GM18505 (cell line): ENCODE data around the gene NTRK2.

Experiments used
- ATAC-seq: cut with Tn5 transposase; IDR thresholded peaks from one replicate; pipeline ENCODE4 v1.9.1; 2021; ENCODE audit not compliant: unreplicated experiment
- POLR2A ChIP-seq: IDR thresholded peaks from 4 replicates; pipeline ENCODE4 v1.6.1; 2011; ENCODE audit warnings: borderline replicate concordance; ENCODE audit not compliant: insufficient read depth, insufficient read length; ENCODE audit errors: extremely low read depth

NTRK2 gene

DNA sequence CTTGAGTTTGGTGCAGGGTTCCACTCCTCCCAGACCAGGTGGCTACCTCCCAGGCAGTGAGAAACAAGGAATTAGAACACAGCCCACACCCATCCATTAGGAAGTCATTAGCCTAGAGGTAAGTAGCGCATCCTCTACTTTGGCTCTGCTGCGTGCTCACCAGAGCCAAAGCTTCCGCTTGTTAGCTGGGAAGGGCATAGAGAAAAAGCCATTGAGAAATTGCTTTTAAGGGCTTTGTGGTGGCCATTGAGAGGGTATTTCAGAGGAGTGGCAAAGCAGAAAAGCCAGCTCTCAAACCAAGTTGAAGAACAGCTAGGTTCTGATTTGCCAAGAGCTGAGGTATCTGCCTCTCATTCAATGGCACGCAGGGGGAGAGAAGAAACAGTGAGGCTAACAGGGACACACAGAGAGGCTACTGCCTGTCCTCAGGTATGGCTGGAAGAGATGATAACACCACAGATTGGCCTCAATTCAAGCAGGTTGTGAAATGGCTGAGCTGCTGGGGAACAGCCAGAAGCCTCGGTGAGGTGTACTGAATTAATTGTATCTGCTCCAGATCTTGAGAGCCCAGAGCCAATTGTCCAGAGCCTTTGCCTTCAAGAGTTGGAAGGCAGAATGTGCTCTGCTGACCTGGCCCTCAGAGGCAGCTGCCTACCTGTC lies 119.4 kb downstream of the NTRK2 start:
- TF ChIP-seq POLR2A: no peak
- ATAC-seq: no peak

DNA sequence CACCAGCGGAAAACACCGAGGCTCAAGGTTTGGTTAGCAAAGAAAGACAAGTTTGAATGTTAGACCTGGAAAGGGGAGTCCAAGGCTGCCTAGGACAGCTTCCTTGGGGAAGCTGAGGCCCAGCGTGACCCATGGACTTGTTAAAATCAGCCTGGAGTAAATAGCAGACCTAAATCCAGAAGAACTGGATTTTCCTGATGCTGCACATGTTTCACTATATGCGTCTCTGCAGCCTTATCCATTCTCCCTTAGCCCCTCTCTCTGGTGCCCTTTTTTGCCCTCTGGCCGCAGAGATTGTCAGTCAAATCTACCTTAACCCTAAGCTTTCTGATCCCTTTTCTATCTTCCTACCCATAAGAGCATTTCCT lies 119.9 kb downstream of the NTRK2 start:
- TF ChIP-seq POLR2A: no peak
- no peak for ATAC-seq

DNA sequence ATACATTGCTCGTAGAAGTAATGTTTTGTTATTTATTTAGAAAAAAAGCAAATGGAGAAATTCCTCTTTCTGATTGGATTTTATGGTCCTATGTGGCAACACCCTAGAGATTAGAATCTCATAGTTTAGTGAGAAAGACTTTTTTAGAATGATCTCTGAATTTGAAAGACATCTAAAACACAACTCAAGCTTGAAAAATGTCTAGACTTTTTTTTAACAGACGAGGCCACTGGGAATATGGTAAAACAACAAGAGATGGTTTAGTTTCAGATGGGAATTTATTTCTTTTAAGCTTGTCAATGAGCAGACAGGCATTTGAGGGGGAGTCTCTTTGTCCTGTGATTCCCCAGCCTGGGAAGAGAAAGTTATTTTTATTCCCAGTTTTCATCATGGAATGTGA lies 122.1 kb downstream of the NTRK2 start:
- no peak for TF ChIP-seq POLR2A
- ATAC-seq: no peak

DNA sequence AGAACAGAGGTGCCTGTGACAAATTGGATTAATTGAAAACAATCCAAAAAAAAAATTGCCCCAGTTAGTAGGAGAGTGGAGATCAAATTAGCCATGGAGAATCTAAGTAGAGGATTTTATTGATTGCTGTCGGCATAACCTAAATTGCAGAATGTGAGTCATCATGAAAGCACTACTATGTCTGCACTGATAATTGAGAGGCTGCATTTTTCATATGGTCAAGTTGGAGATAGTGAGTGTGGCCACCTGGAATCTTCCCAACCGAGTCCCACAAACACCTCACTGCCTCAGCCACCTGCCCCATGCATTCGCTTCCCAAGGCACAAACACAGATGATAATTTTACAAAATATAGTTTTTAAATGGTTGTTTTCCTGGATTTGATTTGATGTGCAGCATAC lies 123.7 kb downstream of the NTRK2 start:
- TF ChIP-seq POLR2A: no peak
- no peak for ATAC-seq

DNA sequence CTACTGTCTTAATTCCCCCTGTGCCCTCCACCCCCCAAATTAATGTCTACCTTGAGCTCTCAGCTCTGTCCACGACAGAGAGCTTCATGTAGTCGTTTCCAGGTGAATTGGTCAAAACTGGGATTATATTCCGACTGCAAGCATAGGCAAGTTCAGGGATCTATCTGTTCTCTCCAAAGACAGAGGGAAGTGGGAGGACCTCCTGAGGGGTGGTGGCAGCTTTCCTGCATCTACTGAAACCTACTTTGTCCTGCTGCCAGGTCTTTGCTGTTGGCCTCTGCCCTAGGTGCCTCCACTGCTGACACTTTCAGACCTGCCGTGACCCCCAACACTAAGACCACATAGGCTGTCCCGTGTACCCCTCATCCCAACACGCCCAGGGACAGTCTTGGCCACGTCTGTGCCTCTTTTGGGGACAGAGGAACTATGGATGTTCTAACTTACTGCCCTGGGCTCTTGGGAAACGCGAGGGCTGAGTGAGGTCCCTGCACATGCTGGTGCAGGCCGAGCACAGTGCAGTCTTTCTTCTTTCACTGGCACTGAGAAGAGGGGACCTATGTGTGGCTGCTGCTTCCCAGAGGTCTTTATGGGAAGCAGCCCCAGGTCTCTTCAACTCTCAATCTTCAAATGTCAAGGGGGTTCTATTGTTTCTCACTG lies 125.6 kb downstream of the NTRK2 start:
- no peak for ATAC-seq
- TF ChIP-seq POLR2A: no peak

DNA sequence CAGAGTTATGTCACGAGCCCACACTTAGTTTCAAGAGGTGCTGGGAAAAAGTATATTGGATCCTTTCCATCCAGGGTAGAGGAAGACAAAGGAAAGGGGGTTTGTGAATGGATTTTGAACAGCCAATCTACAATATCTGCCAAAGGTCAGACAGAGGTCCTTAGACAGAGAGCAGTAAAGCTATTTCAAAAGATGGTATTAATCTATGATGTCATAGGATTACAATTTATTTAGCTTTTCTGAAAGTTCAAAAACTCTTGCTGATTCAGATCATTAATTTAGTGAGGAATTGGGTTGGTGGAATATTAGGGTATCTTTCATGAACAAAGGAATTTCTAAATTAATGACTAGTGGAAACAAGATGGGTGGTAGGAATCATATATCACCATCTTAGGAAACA lies 126.9 kb downstream of the NTRK2 start:
- ATAC-seq: no peak
- TF ChIP-seq POLR2A: no peak

DNA sequence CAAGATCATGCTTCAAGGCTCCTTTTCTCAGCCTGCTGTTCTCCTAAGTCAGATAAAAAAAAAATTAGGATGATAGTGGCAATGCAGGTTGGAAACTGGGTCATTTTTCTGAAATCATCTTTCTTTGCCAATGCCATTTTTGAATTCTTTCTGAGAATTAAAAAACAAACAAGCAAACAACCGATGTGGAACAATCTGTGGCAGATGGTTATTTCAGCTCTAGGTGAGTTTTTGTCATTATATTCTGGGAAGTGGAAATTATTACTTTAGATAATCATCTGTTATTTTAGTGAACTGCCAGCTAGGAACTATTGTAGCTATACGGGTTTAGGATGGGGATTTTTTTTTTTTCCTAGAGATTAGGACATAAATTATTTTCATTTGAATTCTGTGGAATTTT lies 129.7 kb downstream of the NTRK2 start:
- no peak for TF ChIP-seq POLR2A
- ATAC-seq: no peak

DNA sequence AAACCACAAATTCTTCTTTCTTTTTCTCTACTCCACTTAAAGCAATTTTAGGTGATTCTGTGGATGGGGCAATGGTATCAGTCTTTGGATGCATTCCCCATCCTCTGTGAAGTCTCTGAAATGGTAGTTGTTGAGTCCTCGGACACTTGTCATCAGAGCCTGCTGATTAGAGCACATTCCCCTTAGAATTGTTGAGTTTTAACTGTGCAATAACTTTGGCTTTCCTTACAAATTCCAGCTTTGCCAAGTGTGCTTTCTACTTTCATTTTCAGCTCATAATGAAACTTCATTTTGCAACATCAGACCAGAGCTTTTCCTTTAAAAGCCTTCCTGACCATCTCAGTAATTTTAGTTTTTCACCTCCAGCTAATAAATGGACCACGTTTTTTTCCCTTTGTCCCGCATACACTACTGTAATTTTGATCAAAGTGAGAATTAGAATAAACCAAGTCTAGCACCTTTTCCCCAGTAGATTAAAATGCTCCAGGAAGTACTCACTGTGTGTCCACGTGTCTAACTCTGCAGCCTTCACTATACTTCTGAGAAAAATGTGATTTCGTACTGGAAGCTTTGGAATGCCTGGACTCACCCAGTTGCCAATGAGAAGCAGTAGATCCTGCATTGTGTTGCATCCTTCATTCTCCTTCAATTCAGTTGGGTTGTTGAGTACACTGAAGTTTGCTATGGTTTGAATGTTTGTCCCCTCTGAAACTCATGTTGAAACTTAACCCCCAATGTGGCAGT lies 135.6 kb downstream of the NTRK2 start:
- no peak for ATAC-seq
- no peak for TF ChIP-seq POLR2A

DNA sequence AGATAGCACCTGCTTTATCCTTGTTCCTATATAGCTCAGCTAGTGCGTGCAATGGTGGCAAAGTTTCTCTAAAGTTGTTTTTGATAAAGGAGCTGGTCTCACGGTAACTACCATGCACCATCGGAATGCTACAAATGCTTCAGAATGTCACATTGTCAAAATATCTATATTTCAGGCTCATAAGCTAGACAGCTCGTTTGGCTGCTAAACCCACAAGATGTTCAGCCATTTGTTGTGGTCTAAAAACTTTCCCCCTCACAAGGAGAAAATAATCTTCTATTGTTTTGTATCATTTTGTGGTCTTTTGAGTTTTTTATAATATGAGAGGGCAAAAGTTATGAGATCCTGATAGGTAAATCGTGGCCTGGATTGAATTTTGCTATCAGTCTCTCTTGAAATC lies 137.9 kb downstream of the NTRK2 start:
- ATAC-seq: no peak
- TF ChIP-seq POLR2A: no peak

DNA sequence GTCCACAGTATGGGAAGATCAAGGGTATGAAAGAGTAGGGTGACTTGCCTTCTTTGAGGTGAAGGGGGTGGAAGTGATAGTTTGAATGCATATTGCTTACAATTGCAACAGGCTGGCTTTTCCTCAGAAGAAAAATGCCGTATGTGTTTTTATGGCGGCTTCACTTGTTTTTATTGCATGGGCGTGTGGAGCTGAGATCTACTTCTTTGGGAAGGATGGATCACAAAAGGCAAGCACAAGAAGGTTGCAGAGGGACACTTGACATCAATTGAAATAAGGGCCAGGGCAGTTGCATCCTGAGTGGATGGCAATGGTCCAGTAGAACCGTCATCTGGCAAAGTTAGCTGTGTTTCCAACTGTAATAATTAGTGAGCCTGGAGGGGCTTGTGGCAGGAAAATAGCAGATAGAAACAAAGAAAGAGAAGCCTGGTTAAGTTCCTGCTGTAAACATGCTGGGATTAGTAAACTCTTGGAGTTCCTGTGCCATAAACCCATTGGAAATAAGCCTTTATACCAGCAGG lies 138.4 kb downstream of the NTRK2 start:
- ATAC-seq: no peak
- TF ChIP-seq POLR2A: no peak

DNA sequence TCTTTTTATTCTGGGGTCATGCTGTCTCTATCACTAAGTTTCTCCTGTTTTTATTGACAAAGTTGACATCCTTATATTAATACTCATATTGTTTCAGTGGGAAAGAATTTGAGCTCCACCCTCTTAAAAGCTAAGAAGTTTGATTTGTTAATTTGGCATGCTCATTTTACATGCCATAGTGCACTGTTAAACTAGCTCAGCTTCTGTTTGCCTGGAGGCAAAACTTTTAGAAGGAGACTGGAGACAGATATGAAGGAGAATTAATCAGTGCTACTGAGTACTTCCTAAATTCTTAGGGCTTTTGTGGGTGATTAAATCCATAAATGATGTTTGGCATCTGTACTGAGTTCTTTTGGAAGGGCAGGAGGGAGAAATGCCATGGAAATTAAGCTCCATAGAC lies 138.9 kb downstream of the NTRK2 start:
- ATAC-seq: no peak

DNA sequence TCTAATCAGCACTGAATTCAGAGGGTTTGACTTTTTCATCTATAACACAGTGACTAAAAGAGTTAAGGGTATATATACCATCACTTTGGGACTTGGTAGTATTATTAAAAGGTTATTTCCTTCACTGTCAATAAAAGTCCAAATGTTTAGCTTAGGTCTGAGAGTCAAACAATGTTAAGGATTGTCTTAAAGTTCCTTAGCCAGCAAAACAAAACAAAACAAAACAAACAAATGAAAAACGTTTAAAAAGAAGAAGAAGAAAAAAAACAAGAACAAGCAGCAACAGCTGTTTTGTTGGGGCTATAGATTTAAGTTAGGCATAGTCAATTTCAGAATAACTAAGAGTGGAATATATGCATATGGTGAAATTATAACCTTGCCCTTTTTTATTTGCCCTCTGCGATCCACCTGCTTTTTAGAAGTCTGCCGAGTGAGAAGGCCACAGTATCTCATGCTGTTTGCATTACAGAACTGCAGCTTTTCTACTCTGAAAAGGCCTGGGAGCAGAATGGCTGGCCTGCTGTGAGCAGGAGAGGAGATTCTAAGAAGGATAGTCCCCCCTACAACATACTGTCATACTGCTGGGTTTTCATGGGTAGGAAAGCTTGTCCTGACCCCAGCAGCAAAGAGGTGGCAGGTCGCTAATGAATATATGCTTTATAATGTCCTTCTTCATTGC lies 141.7 kb downstream of the NTRK2 start:
- ATAC-seq: no peak
- TF ChIP-seq POLR2A: no peak

More for the DNA sequence above, 138.9 kb downstream of the NTRK2 start:
- no peak for TF ChIP-seq POLR2A

DNA sequence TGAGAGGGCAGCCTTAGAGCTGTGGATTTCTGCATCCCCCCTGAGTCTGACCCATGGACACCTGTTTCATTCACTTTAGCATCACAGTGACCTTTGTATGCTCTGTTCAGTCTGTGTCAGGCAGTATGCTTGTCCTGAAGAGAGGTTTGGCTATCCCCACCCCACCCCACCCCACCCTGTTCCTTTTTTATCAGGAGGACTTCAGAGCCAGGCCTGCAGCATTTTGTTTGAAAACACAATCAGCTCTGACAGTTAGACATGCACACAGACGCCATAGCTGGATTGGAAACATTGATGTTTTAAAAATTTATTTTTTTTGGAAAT lies 142.2 kb downstream of the NTRK2 start:
- ATAC-seq: no peak
- TF ChIP-seq POLR2A: no peak
